Eye (tissue), 1 donor: ENCODE measurements around the gene SPDYE5.
A peak's percentile ranks its signal among the peaks of the same experiment; 100 is the strongest.
"Not testable (repeated sequence)": the region's sequence is repeated elsewhere in the genome, so short reads cannot be mapped to it uniquely, and the experiment has no call there.

Experiments used
- DNase-seq: peaks from one replicate; pipeline ENCODE4 v3.0.0-alpha.2; 2015

Gene SPDYE5, protein sequence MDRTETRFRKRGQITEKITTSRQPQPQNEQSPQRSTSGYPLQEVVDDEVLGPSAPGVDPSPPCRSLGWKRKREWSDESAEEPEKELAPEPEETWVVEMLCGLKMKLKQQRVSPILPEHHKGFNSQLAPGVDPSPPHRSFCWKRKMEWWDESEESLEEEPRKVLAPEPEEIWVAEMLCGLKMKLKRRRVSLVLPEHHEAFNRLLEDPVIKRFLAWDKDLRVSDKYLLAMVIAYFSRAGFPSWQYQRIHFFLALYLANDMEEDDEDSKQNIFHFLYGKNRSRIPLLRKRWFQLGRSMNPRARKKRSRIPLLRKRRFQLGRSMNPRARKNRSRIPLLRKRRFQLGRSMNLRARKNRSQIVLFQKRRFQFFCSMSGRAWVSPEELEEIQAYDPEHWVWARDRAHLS

DNA sequence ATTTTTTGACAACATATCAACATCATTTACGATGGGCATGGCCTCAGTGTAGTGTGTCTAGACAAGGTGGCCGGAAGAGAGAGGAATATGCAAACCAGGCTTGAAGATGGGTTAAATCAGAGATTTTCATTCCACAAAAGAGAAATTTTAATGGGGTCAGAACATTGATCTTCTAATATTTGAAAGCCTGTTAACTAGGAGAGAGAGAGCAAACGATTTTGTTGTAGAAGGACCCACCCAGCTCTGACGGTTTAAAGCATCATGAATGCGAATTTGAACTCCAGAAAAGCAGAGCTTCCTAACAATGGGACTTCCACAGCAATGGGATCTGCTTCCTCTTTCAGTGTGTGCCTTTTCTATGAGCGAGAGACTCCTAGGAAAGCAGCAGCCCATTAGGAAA lies at the start of gene SPDYE5:
Gene SPDYE5 (plus strand): TSS at position 301 of the 400 bp plus-strand sequence. CDS start 1,728 bp downstream, outside the sequence.
- not testable (repeated sequence) for DNase-seq

DNA sequence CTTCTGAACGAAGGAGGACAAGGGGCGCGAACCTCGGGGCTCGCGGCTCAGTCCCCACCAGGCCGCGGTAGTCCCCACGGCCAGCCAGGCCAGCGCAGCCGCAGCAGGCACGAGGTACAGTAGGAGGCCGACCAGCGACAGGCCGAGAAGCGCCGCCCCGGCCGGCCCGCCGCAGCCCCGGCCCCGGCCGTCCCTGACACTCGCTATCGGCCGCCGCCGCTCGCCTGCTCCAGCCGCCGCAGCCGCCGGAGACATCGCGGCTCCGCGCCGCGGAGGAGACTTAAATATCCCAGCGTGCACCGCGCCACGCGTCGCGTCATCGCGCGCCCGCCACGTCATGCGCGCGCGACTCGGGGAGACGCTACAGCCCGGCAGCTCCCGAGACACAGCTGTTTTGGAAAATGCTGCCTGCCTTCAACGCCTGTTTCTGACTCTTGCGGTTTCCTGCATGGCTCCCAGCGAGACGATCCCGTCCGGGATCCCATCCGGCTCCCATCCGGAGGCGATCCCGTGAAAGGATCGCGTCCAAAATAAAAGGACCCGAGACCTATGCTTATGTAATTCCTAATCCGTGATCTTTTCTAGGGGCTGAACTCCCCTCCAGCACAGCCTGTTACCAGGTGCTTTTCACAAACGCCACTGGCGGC lies 49.5 kb upstream of the SPDYE5 start:
- DNase-seq = peak; percentile 63

DNA sequence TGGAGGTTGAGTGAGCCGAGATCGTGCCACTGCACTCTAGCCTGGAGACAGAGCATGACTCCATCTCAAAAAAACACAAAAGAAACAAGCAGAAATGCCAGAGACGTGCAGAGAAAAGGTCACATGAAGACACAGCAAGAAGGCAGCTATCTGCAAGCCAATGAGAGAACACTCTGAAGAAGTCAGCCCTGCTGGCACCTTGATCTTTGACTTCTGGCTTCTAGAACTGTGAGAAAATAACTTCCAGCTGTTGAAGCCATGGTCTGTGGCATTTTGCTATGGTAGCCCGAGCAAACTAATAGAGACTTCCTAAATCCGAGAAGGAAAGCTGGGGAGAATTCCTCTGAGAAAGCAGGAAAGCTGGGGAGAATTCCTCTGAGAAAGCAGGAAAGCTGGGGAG lies 42.2 kb upstream of the SPDYE5 start:
- DNase-seq = not testable (repeated sequence)

DNA sequence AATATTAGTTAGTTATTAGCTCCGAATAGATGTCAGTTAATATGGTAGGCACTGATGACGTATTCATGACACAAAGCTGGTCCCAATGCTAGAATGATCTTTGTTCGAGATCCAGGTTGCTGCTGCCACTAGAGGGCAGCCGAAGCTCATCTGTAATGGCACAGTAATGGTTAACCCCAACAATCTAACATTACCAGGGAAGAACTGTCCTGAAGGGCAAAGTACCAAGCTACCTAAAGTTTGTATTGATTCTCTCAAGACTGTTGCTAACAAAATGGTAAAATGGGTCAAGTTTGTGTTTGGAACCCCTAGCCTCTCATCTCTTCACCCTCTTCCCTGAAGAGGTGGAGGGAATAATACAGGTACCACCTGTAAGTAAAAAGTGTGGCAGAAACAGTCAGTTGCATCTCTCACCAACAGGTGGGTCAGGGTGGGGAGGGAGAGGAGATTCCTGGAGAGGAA lies 39.6 kb upstream of the SPDYE5 start:
- DNase-seq = not testable (repeated sequence)

DNA sequence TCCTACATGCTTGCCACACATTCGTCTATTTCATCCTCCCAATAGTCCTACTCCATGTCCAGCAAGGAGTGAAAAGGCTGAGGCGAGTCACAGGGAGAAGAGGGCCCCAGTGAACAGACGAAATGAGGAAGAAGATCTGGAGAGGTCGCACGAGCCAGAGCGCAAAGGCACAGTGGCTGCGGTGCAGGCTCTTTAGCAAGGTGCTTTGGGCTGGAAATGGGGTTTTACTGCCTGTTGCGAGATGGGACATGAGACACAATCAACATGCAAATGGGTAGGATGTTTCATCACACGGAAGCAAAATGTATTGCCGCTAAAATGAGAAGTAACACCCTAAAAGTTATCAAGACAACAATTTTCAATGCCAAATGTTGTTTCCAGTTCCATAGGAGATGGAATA lies 35.7 kb upstream of the SPDYE5 start:
- not testable (repeated sequence) for DNase-seq

DNA sequence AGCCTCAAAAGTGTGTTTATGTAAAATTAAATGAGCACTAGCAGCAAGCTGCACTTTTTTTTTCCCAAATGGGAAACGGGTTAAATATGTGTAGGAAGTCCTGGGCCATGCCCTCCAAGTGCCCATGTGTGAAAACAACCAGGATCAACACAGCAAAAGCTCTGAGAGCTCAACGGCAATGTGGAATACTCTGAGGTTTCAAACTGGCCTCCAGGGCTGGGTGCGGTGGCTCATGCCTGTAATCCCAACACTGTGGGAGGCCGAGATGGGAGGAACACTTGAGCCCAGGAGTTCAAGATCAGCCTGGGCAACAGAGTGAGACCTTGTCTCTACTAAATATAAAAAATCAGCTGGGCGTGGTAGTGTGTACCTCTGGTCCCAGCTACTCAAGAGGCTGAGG lies 34.1 kb upstream of the SPDYE5 start:
- DNase-seq = not testable (repeated sequence)

DNA sequence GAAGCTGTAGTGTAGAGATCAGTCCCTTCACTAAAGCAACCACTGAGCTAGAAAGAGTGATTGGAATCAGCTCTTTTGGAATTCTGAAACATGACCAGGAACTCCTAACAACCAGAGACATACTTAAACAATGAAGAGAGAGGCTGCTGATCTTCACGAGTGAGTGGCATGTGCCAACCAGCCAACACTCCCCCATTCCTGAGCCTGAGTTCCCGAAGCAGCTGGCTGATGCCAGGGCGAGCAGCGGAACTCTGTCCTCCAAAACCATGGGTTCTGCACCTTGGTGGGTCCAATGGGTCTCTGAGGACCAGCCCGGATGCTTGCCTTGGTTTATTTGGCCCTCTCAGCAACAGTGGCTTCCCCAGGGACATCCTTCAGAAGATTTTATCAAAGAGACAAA lies 31.6 kb upstream of the SPDYE5 start:
- DNase-seq = not testable (repeated sequence)

DNA sequence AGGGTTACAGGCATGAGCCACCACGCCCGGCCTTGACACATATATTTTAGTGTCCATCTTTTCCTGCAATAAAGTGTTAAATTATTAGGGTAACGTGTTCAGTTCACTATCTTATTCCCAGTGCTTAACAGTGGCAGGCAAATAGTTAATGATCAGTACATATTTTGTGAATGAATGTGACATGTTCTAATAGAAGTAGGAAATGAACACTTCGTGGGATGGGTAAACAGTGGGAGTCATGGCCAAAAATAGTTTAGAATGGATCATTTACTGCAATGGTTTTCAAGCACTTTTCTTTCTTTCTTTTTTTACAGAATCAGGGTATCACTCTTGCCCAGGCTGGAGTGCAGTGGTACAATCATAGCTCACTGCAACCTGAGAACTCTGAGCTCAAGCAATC lies 22.0 kb upstream of the SPDYE5 start:
- DNase-seq = not testable (repeated sequence)

DNA sequence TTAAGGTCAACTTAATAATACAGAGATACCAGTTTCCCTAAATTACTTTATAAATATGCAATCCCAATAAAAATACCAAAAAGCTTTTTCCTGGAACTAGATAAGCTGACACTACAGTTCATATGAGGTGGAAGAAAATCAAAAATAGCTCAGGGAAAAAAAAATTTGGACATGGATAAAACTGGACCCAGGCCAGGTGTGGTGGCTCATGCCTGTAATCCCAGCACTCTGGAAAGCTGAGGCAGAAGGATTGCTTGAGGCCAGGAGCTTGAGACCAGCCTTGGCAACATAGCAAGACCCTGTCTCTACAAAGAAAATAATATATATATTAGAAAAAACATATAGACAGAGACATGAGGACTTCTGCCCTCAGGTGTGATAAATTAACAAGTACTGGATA lies 14.7 kb upstream of the SPDYE5 start:
- not testable (repeated sequence) for DNase-seq

DNA sequence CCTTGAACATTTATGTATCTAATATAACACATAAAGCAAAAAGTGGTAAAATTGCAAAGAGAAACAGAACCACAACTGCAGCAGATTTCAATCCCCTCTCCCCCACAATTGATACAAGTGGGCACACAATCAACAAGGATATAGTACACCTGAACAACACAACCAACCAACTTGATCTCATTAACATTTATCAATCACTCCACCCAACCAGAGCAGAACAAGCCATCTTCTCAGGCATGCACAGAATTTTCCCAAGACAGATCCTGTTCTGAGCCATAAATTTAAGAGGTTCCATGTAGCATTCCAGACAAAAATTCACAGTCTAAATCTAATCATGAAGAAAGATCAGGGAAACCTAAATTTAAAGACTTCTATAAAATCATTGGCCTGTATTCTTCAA lies 11.8 kb upstream of the SPDYE5 start:
- not testable (repeated sequence) for DNase-seq

DNA sequence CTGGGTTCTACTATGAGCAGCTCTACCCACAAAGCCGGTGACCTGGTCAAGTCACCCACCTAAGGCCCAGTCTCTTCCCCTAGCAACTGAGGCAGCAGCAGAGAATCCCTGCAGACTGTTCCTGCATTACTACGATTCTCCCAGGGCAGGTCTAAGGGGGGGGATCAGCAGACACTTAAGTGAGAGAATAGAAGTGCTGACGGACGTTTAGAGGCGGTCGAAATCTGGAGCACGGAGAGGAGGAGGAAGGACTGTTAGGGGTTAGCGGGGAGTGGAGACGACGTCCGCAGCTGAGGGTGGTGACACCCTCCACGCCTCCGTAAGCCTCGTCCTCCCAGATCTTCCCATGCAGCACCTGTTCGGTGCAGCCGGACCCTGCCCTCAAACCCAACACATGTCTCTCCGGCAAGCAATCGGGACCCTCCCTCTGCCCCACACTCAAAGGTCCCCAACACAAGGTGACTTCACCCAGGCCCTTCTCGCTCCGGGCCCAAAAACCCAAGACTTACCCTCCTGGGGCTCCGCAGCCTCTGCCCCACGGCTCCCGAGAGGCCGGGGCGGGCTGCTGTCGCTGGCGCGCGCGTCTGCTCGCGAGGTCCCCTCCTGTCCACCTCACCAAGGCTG lies 6.7 kb upstream of the SPDYE5 start:
- DNase-seq = peak; percentile 23

DNA sequence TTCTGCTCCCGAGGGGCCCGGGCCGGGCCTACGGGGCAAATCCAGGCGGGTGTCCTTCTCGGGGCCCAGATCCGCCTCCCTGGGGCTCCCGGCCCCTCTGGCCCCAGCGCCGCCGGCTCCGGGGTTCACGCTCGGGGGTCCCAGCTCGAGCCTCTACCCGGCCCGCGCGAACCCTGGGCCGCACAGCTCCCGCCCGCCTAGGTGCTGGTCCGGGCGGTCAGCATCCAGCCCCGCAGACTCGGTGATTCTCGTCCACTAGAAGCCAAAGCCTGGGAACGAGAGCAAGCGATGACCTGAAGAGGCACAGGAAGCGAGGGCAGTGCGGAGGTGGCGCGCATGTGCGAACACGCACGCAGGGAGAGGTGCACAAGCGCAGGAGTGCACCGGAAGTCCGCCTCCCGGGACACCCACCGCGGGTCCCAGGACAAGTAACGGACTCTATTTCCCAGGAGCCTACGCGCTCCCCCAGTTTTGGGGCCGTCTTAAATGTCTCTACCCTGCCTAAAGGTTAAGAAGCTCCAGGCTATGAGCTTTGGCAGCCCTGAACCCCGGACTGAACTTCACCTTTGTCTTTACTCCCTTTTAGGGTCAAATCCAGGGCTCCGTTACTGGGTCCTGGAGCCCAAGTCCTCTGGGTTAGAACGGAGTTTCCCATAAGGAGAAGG lies 6.0 kb upstream of the SPDYE5 start, which contains the start of gene POM121C:
Gene POM121C (minus strand): TSS at position 321 of the 665 bp plus-strand sequence. CDS start 44,803 bp downstream, outside the sequence.
- peak; percentile 95 for DNase-seq

DNA sequence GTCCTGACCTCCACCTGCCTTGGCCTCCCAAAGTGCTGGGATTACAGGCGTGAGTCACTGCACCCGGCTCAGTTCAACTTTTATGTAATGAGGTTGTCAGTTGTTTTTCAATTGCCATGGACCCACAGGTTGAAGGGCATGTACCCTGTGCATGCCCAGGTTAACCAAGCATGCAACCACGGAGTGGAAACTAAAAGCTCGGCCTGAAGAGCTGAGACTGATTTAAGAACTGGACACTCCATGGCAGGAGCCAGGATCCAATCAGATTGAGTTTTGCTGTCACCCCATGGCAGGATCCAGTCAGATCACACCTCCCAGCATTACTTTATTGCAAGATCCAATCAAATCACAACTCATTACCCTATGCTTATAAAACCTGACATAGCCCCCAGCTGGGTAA lies 16.9 kb downstream of the SPDYE5 start:
- DNase-seq = not testable (repeated sequence)

DNA sequence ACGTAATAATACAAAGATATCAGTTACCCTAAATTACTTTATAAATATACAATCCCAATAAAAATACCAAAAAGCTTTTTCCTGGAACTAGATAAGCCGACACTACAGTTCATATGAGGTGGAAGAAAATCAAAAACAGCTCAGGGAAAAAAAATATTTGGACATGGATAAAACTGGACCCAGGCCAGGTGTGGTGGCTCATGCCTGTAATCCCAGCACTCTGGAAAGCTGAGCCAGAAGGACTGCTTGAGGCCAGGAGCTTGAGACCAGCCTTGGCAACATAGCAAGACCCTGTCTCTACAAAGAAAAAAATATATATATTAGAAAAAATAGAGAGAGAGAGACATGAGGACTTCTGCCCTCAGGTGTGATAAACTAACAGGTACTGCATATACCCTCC lies 26.7 kb downstream of the SPDYE5 start:
- DNase-seq = not testable (repeated sequence)

DNA sequence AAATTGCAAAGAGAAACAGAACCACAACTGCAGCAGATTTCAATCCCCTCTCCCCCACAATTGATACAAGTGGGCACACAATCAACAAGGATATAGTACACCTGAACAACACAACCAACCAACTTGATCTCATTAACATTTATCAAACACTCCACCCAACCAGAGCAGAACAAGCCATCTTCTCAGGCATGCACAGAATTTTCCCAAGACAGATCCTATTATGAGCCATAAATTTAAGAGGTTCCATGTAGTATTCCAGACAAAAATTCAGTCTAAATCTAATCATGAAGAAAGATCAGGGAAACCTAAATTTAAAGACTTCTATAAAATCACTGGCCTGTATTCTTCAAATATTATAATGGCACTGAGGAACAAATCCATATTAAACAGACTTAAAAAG lies 29.6 kb downstream of the SPDYE5 start:
- not testable (repeated sequence) for DNase-seq

DNA sequence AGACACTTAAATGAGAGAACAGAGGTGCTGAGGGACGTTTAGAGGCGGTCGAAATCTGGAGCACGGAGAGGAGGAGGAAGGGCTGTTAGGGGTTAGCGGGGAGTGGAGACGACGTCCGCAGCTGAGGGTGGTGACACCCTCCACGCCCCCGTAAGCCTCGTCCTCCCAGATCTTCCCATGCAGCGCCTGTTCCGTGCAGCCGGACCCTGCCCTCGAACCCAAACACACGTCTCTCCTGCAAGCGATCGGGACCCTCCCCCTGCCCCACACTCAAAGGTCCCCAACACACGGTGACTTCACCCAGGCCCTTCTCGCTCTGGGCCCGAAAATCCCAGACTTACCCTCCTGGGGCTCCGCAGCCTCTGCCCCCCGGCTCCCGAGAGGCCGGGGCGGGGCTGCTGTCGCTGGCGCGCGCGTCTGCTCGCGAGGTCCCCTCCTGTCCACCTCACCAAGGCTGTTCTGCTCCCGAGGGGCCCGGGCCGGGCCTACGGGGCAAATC lies 35.2 kb downstream of the SPDYE5 start:
- DNase-seq = peak; percentile 31

DNA sequence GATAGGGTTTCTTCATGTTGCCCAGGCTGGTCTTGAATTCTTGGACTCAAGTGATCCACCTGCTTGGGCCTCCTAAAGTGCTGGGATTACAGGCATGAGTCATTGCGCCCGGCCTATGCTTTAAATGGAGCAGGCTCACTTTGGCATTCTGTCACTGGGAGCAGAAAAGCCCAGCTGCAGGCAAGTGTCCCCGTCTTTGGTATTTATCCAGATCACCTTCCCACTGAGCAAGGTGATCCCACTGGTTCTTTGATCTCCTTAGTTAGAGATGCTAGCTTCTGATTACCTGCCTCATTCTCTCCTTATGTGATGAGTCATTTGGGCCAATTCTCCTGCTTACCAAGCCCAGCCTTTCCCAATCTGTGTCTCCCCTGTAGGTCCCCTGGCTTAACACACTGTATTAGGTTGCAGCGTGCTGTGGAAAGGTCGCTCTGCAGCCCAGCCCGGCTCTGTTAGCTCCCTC lies 39.3 kb downstream of the SPDYE5 start:
- no peak for DNase-seq

DNA sequence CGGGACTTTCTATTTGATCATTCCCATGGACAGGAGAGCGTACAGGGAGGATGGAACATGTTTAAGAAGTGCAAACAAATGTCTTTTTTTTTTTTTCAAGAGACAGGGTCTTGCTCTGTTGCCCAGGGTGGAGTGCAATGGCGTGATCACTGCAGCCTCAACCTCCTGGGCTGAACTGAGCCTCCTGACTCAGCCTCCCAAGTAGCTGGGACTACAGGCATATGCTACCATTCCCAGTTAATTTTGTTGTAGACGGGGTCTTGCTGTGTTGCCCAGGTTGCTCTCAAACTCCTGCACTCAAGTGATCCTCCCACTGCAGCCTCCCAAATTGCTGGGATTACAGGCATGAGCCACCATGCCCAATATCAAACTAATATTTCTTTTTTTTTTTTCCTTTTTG lies 40.5 kb downstream of the SPDYE5 start:
- DNase-seq = no peak

DNA sequence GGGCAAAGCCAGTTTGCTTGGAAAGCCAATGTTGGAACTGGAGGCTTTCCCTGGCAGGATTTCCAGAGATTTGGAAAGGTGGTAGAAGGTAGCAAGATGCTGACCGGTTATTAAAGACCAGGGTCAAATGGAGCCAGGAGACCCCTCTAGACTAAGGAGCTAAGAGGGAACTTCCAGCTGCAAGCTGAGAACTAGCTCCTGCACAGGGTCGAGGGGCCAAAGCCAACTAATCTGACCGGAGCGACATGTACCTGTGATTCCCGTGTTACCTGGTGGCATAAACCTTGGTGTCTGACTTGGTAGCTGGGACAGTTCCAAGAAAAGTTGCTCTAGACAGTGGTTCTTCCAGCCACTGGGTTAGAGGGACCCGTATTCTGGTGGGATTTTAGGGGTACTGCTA lies 41.8 kb downstream of the SPDYE5 start:
- DNase-seq = no peak

DNA sequence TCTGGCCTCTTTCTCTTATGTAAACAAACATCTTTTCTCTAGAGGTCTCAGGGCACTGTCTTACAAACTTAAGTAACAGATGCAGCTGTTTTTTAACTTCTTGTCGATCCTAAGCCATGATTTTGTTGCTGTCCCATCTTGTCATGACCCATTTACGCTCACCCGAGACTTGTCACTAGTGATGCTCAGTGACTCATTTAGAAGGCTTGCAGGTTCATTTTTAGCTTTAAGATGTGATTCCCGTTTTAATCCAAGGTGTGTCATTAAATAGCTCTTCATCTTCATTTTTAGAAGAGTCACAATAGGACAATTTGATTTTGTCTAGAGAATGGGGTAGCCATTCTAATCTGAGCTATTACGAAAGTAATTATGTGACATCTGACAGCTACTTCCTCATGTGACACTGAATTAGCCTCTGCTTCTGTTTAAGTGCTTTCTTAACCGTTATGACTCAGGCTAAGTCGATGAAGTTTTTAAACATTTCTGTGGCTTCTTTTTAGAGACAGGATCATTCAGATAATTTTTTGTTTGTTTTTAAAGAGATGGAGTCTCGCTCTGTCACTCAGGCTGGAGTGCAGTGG lies 42.7 kb downstream of the SPDYE5 start:
- DNase-seq = no peak

DNA sequence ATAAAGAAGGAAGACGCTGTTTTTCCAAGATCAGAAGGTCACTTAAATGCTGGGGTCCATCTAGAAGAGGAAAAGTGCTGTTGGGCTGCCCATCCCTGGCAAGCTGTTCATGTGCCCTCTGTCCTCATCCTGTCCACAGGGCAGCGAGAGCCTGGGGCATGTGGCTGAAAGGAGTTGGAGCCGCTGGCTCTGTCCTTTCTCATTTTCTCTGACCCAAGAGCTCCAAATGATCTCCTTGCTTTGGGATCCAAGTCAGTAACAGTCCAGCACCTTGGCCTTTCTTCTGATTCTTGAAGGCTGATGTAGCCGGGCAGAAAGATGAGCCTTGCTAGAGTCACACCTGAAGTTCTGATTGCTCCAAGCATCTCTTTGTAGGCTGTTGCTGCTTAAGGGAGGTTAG lies 44.4 kb downstream of the SPDYE5 start:
- DNase-seq = no peak

DNA sequence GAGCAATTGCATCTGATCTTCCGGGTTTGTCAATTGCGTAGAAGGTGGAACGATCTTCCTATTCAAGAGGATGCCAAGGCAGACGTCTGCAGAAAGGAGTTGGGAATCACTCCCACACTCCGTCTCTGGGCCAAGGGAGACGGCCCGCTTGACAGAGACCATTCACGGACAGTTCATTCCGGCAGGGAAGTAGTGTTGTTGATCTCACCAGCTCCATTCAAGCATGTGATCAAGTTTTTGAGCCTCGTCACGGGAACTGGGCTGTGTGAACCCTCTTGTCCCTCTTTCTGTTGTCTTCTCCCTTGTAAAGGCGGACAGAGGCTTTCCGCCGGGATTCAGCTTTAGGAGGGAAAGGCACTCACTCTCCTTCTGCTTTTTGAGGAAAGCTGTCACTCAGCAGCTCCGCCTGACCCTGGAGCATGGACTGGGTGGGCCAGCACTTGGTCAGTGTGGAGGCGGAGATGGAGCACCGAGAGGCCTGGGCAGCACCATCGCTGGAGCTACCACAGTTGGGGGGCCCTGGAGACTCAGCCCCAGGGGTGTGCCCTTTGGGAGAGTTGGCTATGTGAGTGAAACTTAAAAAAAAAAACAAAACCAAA lies 44.9 kb downstream of the SPDYE5 start:
- no peak for DNase-seq
